GM21390 (cell line): ENCODE results near the gene NAT14.
"Not testable (repeated sequence)": the region's sequence is repeated elsewhere in the genome, so short reads cannot be mapped to it uniquely, and the experiment has no call there.

Experiments used
- ATAC-seq: cut with Tn5 transposase; IDR thresholded peaks from one replicate; pipeline ENCODE4 v1.9.1; 2021; ENCODE audit not compliant: unreplicated experiment

Gene NAT14

GRCh38 chr19:55484593-55485438 lies at the start of gene NAT14:
Gene NAT14, plus strand, starts transcription at chr19:55485188. Its CDS starts 521 bp downstream, at chr19:55485709.
- peak; percentile 64 for ATAC-seq

GRCh38 chr19:55436847-55437246 lies 48.1 kb upstream of the NAT14 start:
- no peak for ATAC-seq

- no peak for ATAC-seq
These were observed 47.6 kb upstream of the NAT14 start for GRCh38 chr19:55437410-55437809.

- ATAC-seq = no peak
These were observed 45.9 kb upstream of the NAT14 start for GRCh38 chr19:55439052-55439451.

GRCh38 chr19:55440411-55441105 lies 44.4 kb upstream of the NAT14 start:
- no peak for ATAC-seq

- ATAC-seq = no peak
These were observed 43.7 kb upstream of the NAT14 start for GRCh38 chr19:55441319-55441691.

- ATAC-seq = no peak
These were observed 43.2 kb upstream of the NAT14 start for GRCh38 chr19:55441692-55442321.

- ATAC-seq = no peak
These were observed 42.5 kb upstream of the NAT14 start for GRCh38 chr19:55442372-55442961.

- no peak for ATAC-seq
These were observed 41.8 kb upstream of the NAT14 start, which contains the start of gene SHISA7 for GRCh38 chr19:55443045-55443823. Gene SHISA7, minus strand, starts transcription at chr19:55443300. Its CDS starts 437 bp downstream, at chr19:55442863.

GRCh38 chr19:55443824-55444480 lies 41.0 kb upstream of the NAT14 start:
- no peak for ATAC-seq

- no peak for ATAC-seq
These were observed 40.3 kb upstream of the NAT14 start for GRCh38 chr19:55444646-55445045.

- no peak for ATAC-seq
These were observed 38.9 kb upstream of the NAT14 start for GRCh38 chr19:55446060-55446459.

GRCh38 chr19:55447421-55448174 lies 37.4 kb upstream of the NAT14 start:
- ATAC-seq = no peak

- ATAC-seq = not testable (repeated sequence)
These were observed 36.9 kb upstream of the NAT14 start for GRCh38 chr19:55448175-55448490.

- ATAC-seq = no peak
These were observed 35.5 kb upstream of the NAT14 start for GRCh38 chr19:55449469-55449868.

- ATAC-seq = no peak
These were observed 33.6 kb upstream of the NAT14 start for GRCh38 chr19:55451163-55451964.

- no peak for ATAC-seq
These were observed 32.8 kb upstream of the NAT14 start for GRCh38 chr19:55451965-55452748.
